Activated CD8-positive, alpha-beta T cell treated with anti-CD3 and anti-CD28 coated beads for 36 hours (primary cell): ENCODE results near the gene TIE1. TPM values are rescaled to one million over a fixed set of nuclear protein-coding genes. Genes with fewer than 3 reads are reported as not detected.

Experiments used
- ATAC-seq: fragments of 200-7000 bp; cut with Tn5 transposase; one replicate; pipeline ENCODE4 v1.10.0; 2021; ENCODE audit warnings: mild to moderate bottlenecking, moderate library complexity
- CTCF ChIA-PET: fragments of 350-600 bp; sonication (Branson Sonifier 250); formaldehyde crosslinking; loops from one replicate; lab custom pipeline; 2021; ENCODE audit warnings: antibody characterized with exemption; lab: Charles Lee
- POLR2A ChIA-PET: fragments of 350-600 bp; sonication (Branson Sonifier 250); formaldehyde crosslinking; loops from one replicate; lab custom pipeline; 2021; ENCODE audit warnings: antibody characterized with exemption; lab: Charles Lee
- DNase-seq: peaks from one replicate; pipeline ENCODE4 v3.0.0-alpha.2; 2020
- H3K27ac Mint-ChIP-seq: one replicate; pipeline ENCODE4 v1.8.0; 2021; ENCODE audit warnings: mild to moderate bottlenecking, mixed read lengths
- H3K27me3 Mint-ChIP-seq: one replicate; pipeline ENCODE4 v1.8.0; 2021; ENCODE audit warnings: mixed read lengths
- H3K36me3 Mint-ChIP-seq: one replicate; pipeline ENCODE4 v1.8.0; 2021; ENCODE audit warnings: low read depth, mixed read lengths
- H3K4me1 Mint-ChIP-seq: one replicate; pipeline ENCODE4 v1.8.0; 2021; ENCODE audit warnings: low read depth, mixed read lengths
- H3K4me3 Mint-ChIP-seq: one replicate; pipeline ENCODE4 v1.8.0; 2021; ENCODE audit warnings: mild to moderate bottlenecking, moderate library complexity, mixed read lengths
- H3K9me3 Mint-ChIP-seq: one replicate; pipeline ENCODE4 v1.8.0; 2021; ENCODE audit warnings: mixed read lengths
- intact Hi-C: fragments of 100-400 bp; cut with micrococcal nuclease; formaldehyde crosslinking; loops from one replicate; pipeline ENCODE4 v1.10.0; 2022
- total RNA-seq, 2 experiments: library from RNA; stranded (reverse); gene quantifications; one replicate each; pipeline ENCODE4 v1.2.3, GENCODE V29; 2021
- TF ChIP-seq, protein P1 (sequence below): fragments of 200-600 bp; IDR thresholded peaks from one replicate; pipeline ENCODE4 v1.8.0; 2022; ENCODE audit warnings: antibody characterized with exemption, mild to moderate bottlenecking

The TIE1 gene
- total RNA-seq, 2 experiments from 2014 or later = 0.25 TPM; not detected in 1

GRCh38 chr1:43325381-43325780 is 24.6 kb downstream of the TIE1 start:
- H3K27ac Mint-ChIP-seq = no peak overlapping the region
- DNase-seq = no peak
- H3K4me1 Mint-ChIP-seq = peaks cover 15% of the 10 kb centered on the region
- H3K27me3 Mint-ChIP-seq = no peaks in the 10 kb centered on the region
- ATAC-seq = no peak
- H3K9me3 Mint-ChIP-seq = peaks cover 22% of the 10 kb centered on the region
- H3K36me3 Mint-ChIP-seq = no peaks in the 10 kb centered on the region
- intact Hi-C loops = no loop called here
- TF ChIP-seq, protein P1, sequence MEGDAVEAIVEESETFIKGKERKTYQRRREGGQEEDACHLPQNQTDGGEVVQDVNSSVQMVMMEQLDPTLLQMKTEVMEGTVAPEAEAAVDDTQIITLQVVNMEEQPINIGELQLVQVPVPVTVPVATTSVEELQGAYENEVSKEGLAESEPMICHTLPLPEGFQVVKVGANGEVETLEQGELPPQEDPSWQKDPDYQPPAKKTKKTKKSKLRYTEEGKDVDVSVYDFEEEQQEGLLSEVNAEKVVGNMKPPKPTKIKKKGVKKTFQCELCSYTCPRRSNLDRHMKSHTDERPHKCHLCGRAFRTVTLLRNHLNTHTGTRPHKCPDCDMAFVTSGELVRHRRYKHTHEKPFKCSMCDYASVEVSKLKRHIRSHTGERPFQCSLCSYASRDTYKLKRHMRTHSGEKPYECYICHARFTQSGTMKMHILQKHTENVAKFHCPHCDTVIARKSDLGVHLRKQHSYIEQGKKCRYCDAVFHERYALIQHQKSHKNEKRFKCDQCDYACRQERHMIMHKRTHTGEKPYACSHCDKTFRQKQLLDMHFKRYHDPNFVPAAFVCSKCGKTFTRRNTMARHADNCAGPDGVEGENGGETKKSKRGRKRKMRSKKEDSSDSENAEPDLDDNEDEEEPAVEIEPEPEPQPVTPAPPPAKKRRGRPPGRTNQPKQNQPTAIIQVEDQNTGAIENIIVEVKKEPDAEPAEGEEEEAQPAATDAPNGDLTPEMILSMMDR = no peak
- ChIA-PET CTCF (interaction anchor here (1.6 kb wide), 1 partner anchor 98 kb away, joined by 5 read pairs; no protein-coding TSS in a partner anchor), POLR2A (no interaction called here)
- no peak overlapping the region for H3K4me3 Mint-ChIP-seq

- ATAC-seq (no peak), DNase-seq (no peak)
- Mint-ChIP-seq H3K4me3 (no peak overlapping the region), H3K27ac (no peak overlapping the region), H3K4me1 (peaks cover 20% of the 10 kb centered on the region), H3K9me3 (peaks cover 22% of the 10 kb centered on the region), H3K36me3 (no peaks in the 10 kb centered on the region), H3K27me3 (no peaks in the 10 kb centered on the region)
- TF ChIP-seq, protein P1 = no peak
- intact Hi-C loops = no loop called here
- POLR2A ChIA-PET = no interaction called here
- CTCF ChIA-PET = no interaction called here
Observed at GRCh38 chr1:43327549-43328292, 26.9 kb downstream of the TIE1 start.

DNA sequence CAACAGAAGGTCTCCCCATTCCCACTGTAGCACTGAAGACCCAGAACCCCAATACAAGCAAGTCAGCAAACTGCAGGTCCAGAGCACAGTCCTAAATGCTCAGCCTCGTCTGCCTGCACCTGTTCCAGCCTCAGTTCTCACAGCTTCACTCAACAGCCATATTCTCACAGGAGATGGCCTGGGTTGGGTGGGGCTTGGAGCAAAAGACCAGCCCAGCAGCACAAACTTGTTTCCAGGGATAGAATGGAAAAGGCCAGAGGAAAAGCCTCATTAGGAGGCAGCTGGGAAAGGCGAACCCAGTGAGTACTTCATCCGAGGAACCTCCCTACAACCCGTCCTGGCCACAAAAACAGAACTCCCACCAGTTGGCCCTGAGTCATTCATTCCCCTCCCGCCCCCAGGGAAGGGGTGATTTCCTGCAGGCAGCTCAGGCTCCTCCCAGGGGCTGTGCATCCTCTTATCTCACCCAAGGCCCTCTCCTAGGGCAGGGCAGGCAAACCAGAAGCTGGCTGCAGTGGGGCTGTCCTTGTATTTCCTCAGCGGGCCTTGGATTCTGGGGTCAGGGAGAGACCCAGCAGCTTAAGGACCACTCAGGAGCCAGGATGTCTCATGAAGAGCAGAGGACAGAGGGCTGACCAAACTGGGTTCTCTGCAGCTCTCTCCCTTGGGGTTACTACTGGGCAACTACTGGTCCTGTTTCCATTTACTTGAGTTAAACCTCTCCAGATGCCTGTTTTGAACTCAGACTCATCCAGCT is 29.4 kb downstream of the TIE1 start:
- peak; percentile 99 for ATAC-seq

GRCh38 chr1:43331688-43332087 is 30.9 kb downstream of the TIE1 start:
- Mint-ChIP-seq H3K9me3 (peaks cover 8% of the 10 kb centered on the region), H3K4me3 (no peak overlapping the region), H3K36me3 (no peaks in the 10 kb centered on the region), H3K4me1 (peaks cover 20% of the 10 kb centered on the region), H3K27ac (no peak overlapping the region), H3K27me3 (no peaks in the 10 kb centered on the region)
- DNase-seq (no peak), ATAC-seq (no peak)
- POLR2A ChIA-PET = interaction anchor here (0.6 to 2.5 kb wide), 2 partner anchors 36 to 93 kb away, joined by 3 to 6 read pairs; partner anchors contain the start of gene ELOVL1
- CTCF ChIA-PET = no interaction called here
- intact Hi-C loops = no loop called here
- TF ChIP-seq, protein P1 = no peak

More for the DNA sequence above, 29.4 kb downstream of the TIE1 start:
- no peaks in the 10 kb centered on the region for H3K27me3 Mint-ChIP-seq
- H3K9me3 Mint-ChIP-seq = peaks cover 13% of the 10 kb centered on the region
- H3K27ac Mint-ChIP-seq = peak overlapping the region; percentile 28
- DNase-seq = peak; percentile 88
- H3K4me3 Mint-ChIP-seq = no peak overlapping the region
- no peaks in the 10 kb centered on the region for H3K36me3 Mint-ChIP-seq
- CTCF ChIA-PET = interaction anchor here (0.7 to 1.7 kb wide), 4 partner anchors 9 to 103 kb away, joined by 3 to 6 read pairs (median 4); no protein-coding TSS in a partner anchor
- POLR2A ChIA-PET = interaction anchor here (0.7 to 2.5 kb wide), 3 partner anchors 27 to 38 kb away, joined by 3 to 6 read pairs (median 3); partner anchors contain the start of gene ELOVL1
- peaks cover 20% of the 10 kb centered on the region for H3K4me1 Mint-ChIP-seq
- TF ChIP-seq, protein P1 = no peak
- intact Hi-C loops = no loop called here
